Choroid plexus epithelial cell (primary cell): ENCODE measurements around the gene TIMM10.
A peak's percentile ranks its signal among the peaks of the same experiment; 100 is the strongest.

Experiments
- DNase-seq: peaks from one replicate; pipeline ENCODE4 v3.0.0-alpha.2; 2010; ENCODE audit warnings: low read depth
- H3K4me3 ChIP-seq: 2 replicates; pipeline ENCODE4 v1.5.1; 2011; ENCODE audit warnings: low read depth, mild to moderate bottlenecking, control low read depth, low read length, moderate library complexity
- CTCF ChIP-seq: conservative IDR thresholded peaks from 2 replicates; pipeline ENCODE4 v1.5.1; 2011; ENCODE audit warnings: low read depth, mild to moderate bottlenecking, control low read depth, inconsistent platforms, low read length, moderate library complexity

Gene TIMM10

GRCh38 chr11:57482782-57483561 lies 47.6 kb downstream of the TIMM10 start:
- peak; percentile 36 for DNase-seq
- H3K4me3 ChIP-seq = peak overlapping the region; percentile 47
- TF ChIP-seq CTCF = peak; percentile 59

- TF ChIP-seq CTCF = no peak
- no peak for DNase-seq
- no peak overlapping the region for H3K4me3 ChIP-seq
Observed at GRCh38 chr11:57481915-57482781, 48.4 kb downstream of the TIMM10 start.

GRCh38 chr11:57481315-57481714 lies 49.2 kb downstream of the TIMM10 start:
- no peak for DNase-seq
- TF ChIP-seq CTCF = no peak
- H3K4me3 ChIP-seq = no peak overlapping the region

GRCh38 chr11:57480409-57481137 lies 50.0 kb downstream of the TIMM10 start:
- peak; percentile 83 for TF ChIP-seq CTCF
- H3K4me3 ChIP-seq = no peak overlapping the region

GRCh38 chr11:57479911-57480310 lies 50.6 kb downstream of the TIMM10 start:
- DNase-seq = no peak
- no peak for TF ChIP-seq CTCF
- no peak overlapping the region for H3K4me3 ChIP-seq

More at GRCh38 chr11:57480409-57481137, 50.0 kb downstream of the TIMM10 start:
- DNase-seq = peak; percentile 68

GRCh38 chr11:57479021-57479663 lies 51.4 kb downstream of the TIMM10 start:
- no peak for DNase-seq
- no peak overlapping the region for H3K4me3 ChIP-seq
- no peak for TF ChIP-seq CTCF
